Measurements from ENCODE around the gene APC2. TPM values are rescaled to one million over a fixed set of nuclear protein-coding genes. Genes with fewer than 3 reads are reported as not detected.
A peak's percentile ranks its signal among the peaks of the same experiment; 100 is the strongest.

Gene APC2, protein sequence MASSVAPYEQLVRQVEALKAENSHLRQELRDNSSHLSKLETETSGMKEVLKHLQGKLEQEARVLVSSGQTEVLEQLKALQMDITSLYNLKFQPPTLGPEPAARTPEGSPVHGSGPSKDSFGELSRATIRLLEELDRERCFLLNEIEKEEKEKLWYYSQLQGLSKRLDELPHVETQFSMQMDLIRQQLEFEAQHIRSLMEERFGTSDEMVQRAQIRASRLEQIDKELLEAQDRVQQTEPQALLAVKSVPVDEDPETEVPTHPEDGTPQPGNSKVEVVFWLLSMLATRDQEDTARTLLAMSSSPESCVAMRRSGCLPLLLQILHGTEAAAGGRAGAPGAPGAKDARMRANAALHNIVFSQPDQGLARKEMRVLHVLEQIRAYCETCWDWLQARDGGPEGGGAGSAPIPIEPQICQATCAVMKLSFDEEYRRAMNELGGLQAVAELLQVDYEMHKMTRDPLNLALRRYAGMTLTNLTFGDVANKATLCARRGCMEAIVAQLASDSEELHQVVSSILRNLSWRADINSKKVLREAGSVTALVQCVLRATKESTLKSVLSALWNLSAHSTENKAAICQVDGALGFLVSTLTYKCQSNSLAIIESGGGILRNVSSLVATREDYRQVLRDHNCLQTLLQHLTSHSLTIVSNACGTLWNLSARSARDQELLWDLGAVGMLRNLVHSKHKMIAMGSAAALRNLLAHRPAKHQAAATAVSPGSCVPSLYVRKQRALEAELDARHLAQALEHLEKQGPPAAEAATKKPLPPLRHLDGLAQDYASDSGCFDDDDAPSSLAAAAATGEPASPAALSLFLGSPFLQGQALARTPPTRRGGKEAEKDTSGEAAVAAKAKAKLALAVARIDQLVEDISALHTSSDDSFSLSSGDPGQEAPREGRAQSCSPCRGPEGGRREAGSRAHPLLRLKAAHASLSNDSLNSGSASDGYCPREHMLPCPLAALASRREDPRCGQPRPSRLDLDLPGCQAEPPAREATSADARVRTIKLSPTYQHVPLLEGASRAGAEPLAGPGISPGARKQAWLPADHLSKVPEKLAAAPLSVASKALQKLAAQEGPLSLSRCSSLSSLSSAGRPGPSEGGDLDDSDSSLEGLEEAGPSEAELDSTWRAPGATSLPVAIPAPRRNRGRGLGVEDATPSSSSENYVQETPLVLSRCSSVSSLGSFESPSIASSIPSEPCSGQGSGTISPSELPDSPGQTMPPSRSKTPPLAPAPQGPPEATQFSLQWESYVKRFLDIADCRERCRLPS (N-terminal part only)
- total RNA-seq = under 1 TPM; 0.26 to 0.42 TPM
- polyA plus RNA-seq = under 1 TPM in 1 of 2 donors, not detected in 1; 0.03 TPM
- long read RNA-seq, donor 1 = 0 reads
- long read RNA-seq, donor 2, partial matches to known transcripts = 0 of 5 reads
- long read RNA-seq, donor 2, other reads (novel, unspliced or antisense) = 5 of 5 reads

DNA sequence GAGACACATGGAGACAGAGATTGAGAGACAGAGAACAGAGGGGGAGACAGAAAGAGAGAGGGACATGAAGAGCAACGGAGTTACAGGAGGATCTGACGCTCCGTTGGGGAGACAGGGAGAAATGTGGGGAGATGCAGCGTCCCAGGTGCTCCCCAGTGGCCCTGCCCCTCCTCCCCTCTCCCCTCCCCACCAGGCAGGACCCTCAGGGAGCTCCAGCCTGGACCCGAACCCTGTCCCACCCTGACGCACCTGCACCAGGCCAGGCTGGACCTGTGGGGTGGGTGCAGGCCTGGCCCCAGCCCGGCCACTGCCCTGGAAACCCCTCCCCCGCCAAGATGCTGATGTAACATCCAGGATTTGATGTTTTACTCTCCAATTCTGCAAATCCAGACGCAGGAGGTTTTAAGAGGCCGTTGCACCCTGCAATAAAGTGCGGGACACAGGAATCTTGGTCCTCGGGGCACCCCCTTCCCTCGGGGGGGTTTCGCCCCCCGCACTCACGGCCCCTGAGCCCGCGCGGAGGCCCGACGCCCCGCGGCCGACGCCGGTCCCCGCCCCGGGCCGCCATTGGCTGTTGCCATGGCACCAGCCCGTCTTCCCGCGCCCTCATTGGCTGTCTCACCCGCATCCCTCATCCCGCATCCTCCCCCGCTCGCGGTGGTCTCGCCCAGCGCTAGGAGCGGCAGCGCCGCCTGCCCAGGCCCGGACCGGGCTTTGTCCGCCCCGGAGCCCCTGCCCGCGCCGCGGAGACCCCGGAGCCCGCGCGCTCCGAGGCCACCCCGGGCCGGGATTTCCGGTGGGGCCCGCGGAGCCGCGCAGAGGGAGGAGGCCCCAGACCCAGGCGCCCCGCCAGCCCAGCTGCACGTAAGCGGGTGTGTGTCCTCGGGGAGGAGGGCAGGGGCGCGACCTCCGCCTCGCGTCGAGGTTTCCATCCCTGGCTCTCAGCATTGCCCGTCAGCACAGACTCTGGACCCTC lies at the start of gene APC2:
Gene APC2, plus strand, starts transcription at position 655 of the 976 bp plus-strand sequence. CDS start 2,881 bp downstream, outside the sequence.
- intact Hi-C loops (cut with DNase I) = no loop called here
- Histone ChIP-seq H3K4me3 (ENCODE audit: low read length in 2 of 2) (no peak within 1 kb of the TSS), H3K27me3 (ENCODE audit: control insufficient read depth in 1 of 2, insufficient read depth in 2 of 2, low read length in 1 of 2) (no peaks in the 10 kb centered on the region)

DNA sequence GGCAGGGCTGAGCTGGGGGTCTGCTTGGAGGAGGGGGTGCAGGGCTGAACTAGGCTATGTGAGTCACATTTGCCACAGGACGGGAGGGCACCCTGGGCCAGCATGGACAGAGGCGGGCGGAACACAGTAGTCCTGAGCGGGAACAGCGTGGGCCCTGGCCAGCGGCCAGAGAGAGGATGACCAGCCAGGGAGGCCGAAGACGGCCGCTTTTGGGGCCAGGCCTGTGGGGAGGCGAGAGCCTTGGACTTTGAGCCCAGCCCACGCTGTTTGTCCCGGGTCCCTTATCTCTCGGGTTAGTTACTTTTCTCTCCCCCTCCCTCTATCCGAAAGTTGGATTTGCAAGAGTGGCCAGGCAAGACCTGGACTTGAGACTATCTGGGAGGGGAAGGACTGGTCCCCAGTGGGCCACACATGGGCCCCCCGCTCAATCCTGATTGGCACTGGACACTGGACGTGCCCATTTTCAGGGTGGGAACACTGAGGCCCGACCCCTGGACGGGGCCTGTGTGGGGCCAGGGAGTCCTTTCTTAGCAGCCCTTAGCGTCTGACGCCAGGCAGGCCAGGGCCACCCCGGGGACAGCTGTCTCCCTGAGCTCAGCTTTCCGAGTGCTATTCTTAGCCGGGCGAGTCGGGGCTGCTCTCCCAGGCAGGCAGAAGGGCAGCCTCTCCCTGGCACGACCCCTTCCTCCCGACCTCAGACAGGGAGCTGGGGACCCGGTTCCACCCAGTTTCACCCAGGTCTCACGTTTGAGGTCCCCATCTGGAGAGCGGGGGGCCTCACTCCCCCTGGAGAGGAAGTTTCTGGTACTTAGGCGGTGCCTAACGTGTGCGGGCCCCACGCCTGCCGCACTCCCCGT lies 49.4 kb upstream of the APC2 start:
- DNase-seq = peak in 1 of 2 donors; percentile 89
- intact Hi-C loops (cut with DNase I) = loop anchor here in 1 of 2 donors (5.0 kb wide), 1 partner anchor 118 kb away; no protein-coding TSS in a partner anchor
- no peaks in the 10 kb centered on the region for H3K4me1 ChIP-seq (ENCODE audit: control insufficient read depth in 1 of 2, insufficient read depth in 2 of 2, low read length in 2 of 2)

More for the DNA sequence above, at the start of gene APC2:
- ATAC-seq (ENCODE audit: low FRiP score) (no peak), DNase-seq (no peak)
- Histone ChIP-seq H3K27ac (ENCODE audit: low read depth in 1 of 2, low read length in 2 of 2) (no peak within 1 kb of the TSS), H3K4me1 (ENCODE audit: control insufficient read depth in 1 of 2, insufficient read depth in 2 of 2, low read length in 2 of 2) (no peaks in the 10 kb centered on the region), H3K36me3 (ENCODE audit: control insufficient read depth in 1 of 2, insufficient read depth in 2 of 2, low read length in 1 of 2) (no peaks in the 10 kb centered on the region), H3K9me3 (ENCODE audit: control insufficient read depth, low read length) (no peaks in the 10 kb centered on the region)
- WGBS, 2 donors = 4% methylated on average over 74 of the region's 74 CpGs

DNA sequence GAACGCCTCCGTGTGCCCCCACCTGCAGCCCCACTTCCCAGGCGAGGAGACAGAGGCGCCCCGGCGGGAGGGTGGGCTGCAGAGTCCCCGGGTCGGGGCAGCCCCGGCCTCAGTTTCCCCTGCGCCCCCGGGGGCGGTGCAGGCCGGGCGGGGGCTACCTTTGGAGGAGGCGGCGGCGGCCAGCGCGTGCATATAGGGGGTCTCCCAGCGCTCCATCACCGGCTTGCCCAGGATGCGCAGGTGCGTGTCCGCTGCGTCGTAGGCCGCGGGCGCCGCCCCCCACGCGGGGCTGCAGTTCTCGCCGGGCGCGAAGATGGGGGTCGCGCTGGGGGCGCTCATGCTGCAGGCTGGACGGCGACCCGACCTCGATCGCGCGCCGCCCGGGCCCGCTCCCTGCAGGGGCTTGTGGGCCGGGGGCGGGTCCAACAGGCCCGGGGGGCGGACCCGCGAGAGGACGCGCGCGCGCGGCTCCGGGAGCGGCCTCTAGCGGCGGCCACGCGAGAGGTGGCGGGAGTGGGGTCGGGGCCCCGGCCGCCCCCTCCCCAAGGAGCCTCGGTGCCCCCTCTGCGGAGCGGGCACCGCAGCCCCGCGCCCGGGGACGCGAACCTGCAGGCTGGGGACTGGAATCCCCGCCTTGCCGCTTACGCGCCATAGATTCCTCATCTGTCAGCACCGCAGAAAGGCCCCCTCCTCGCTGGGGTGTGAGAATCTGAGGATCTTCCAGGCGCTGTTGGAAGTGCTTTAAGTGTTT lies 48.6 kb upstream of the APC2 start, which contains the start of gene GAMT:
Gene GAMT, minus strand, starts transcription at position 405 of the 751 bp plus-strand sequence. Its CDS starts 66 bp downstream, at position 339.
- ATAC-seq (ENCODE audit: low FRiP score) (peak; percentile 70), DNase-seq (no peak)
- intact Hi-C loops (cut with DNase I) = loop anchor here in 1 of 2 donors (5.0 kb wide), 1 partner anchor 119 kb away; no protein-coding TSS in a partner anchor
- H3K27me3 ChIP-seq (ENCODE audit: control insufficient read depth in 1 of 2, insufficient read depth in 2 of 2, low read length in 1 of 2) = no peaks in the 10 kb centered on the region
- H3K36me3 ChIP-seq (ENCODE audit: control insufficient read depth in 1 of 2, insufficient read depth in 2 of 2, low read length in 1 of 2) = no peaks in the 10 kb centered on the region
- no peaks in the 10 kb centered on the region for H3K9me3 ChIP-seq (ENCODE audit: control insufficient read depth, low read length)
- H3K4me1 ChIP-seq (ENCODE audit: control insufficient read depth in 1 of 2, insufficient read depth in 2 of 2, low read length in 2 of 2) = no peaks in the 10 kb centered on the region
- no peak within 1 kb of the TSS for H3K27ac ChIP-seq (ENCODE audit: low read depth in 1 of 2, low read length in 2 of 2)
- WGBS, 2 donors = 1% methylated on average over 70 to 87 of the region's 87 CpGs
- peak within 1 kb of the TSS; percentile 46 to 58 for H3K4me3 ChIP-seq (ENCODE audit: low read length in 2 of 2)

More for the DNA sequence above, 49.4 kb upstream of the APC2 start:
- Histone ChIP-seq H3K9me3 (ENCODE audit: control insufficient read depth, low read length) (no peaks in the 10 kb centered on the region), H3K27ac (ENCODE audit: low read depth in 1 of 2, low read length in 2 of 2) (no peak overlapping the region), H3K4me3 (ENCODE audit: low read length in 2 of 2) (peak overlapping the region; percentile 46 to 58), H3K27me3 (ENCODE audit: control insufficient read depth in 1 of 2, insufficient read depth in 2 of 2, low read length in 1 of 2) (no peaks in the 10 kb centered on the region), H3K36me3 (ENCODE audit: control insufficient read depth in 1 of 2, insufficient read depth in 2 of 2, low read length in 1 of 2) (no peaks in the 10 kb centered on the region)
- WGBS, 2 donors = 7 to 12% methylated on average over 35 to 36 of the region's 36 CpGs
- ATAC-seq (ENCODE audit: low FRiP score) = peak; percentile 49

DNA sequence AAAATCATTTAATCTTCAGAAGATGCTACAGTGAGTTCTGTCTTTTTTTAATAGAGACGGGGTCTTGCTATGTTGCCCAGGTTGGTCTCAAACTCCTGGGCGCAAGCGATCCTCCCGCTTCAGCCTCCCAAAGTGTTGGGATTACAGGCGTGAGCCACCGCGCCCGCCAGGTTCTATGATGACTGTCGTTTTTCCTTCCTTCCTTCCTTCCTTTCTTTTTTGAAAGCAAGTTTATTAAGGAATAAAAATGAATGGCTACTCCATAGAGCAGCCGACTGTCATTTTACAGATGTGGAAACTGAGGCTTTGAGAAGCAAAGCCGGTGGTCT lies 48.1 kb upstream of the APC2 start:
- intact Hi-C loops (cut with DNase I) = loop anchor here in 1 of 2 donors (5.0 kb wide), 1 partner anchor 120 kb away; no protein-coding TSS in a partner anchor

DNA sequence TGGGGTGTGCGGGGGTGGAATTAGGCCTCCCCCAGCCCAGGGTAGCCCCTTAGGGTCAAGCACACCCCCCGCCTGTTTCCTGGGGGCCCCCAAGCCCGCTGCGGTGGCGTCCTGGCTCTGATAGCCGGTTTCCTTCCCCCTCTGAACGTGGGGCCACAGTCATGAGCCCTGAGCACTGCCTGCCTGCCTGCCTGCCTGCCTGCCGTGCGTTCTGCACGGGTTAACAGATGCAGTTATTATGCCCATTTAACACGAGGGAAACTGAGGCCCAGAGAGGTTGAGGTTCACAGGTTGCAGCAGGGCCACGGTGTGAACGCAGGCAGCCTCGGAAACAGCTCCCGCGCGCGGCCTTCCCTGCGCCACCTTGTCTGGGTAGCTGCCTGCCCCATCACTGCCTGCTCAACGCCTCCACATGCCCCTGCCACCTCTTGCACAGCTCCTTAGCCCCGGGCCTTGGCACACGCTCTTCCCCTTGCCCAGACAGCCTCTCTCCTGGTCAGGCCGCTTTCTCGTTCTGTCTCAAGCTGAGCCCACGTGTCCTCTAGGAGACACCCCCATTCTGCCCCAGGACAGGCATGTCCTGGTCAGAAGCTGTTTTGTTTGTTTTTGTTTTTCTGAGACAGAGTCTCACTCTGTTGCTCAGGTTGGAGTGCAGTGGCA lies 47.4 kb upstream of the APC2 start:
- intact Hi-C loops (cut with DNase I) = loop anchor here in 1 of 2 donors (5.0 kb wide), 1 partner anchor 120 kb away; no protein-coding TSS in a partner anchor

More for the DNA sequence above, 48.1 kb upstream of the APC2 start:
- Histone ChIP-seq H3K4me3 (ENCODE audit: low read length in 2 of 2) (no peak overlapping the region), H3K9me3 (ENCODE audit: control insufficient read depth, low read length) (no peaks in the 10 kb centered on the region), H3K4me1 (ENCODE audit: control insufficient read depth in 1 of 2, insufficient read depth in 2 of 2, low read length in 2 of 2) (no peaks in the 10 kb centered on the region), H3K27ac (ENCODE audit: low read depth in 1 of 2, low read length in 2 of 2) (no peak overlapping the region), H3K36me3 (ENCODE audit: control insufficient read depth in 1 of 2, insufficient read depth in 2 of 2, low read length in 1 of 2) (no peaks in the 10 kb centered on the region), H3K27me3 (ENCODE audit: control insufficient read depth in 1 of 2, insufficient read depth in 2 of 2, low read length in 1 of 2) (no peaks in the 10 kb centered on the region)
- no peak for ATAC-seq (ENCODE audit: low FRiP score)
- no peak for DNase-seq
- WGBS, 2 donors = 64 to 68% methylated on average over 11 of the region's 11 CpGs

DNA sequence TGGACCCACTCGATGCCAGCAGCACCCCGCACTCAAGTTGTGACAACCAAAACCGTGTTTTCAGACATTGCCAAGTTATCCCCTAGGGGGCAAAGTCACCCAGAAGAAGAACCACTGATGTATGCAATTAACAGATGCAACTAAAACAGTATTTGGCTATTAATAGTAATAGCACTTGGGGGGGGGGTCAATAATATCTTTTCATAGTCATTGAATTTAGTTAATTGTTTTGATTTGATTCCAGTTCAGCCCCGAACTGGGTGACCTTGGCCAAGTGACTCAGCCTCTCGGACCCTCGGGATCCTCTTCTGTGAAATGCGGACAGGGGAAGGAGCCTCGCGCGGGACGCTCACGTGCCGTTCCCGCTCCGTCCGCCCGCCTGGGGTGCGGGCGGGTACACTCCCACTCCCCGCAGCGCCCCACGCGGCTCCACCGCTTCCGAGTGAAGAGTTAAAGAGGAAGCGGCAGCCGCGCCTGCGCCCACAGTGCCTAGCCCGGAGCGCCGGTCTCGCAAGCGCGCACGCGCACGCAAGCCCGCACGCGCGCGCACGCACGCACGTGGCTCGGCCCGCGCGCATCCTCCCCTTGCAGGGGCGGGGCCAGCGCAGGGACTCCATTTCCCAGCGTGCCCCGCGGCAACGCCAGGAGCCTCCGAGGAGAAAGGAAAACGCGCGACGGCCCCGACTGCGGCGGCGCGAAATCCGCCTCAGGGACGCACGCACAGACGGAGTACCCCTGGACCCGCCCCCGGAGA lies 43.0 kb upstream of the APC2 start:
- Histone ChIP-seq H3K4me1 (ENCODE audit: control insufficient read depth in 1 of 2, insufficient read depth in 2 of 2, low read length in 2 of 2) (no peaks in the 10 kb centered on the region), H3K36me3 (ENCODE audit: control insufficient read depth in 1 of 2, insufficient read depth in 2 of 2, low read length in 1 of 2) (no peaks in the 10 kb centered on the region), H3K4me3 (ENCODE audit: low read length in 2 of 2) (peak overlapping the region in 1 of 2 donors; percentile 36), H3K9me3 (ENCODE audit: control insufficient read depth, low read length) (no peaks in the 10 kb centered on the region), H3K27me3 (ENCODE audit: control insufficient read depth in 1 of 2, insufficient read depth in 2 of 2, low read length in 1 of 2) (no peaks in the 10 kb centered on the region), H3K27ac (ENCODE audit: low read depth in 1 of 2, low read length in 2 of 2) (peak overlapping the region in 1 of 2 donors; percentile 6)
- DNase-seq = peak; percentile 99 to 100
- WGBS, 2 donors = 1% methylated on average over 64 to 72 of the region's 72 CpGs
- ATAC-seq (ENCODE audit: low FRiP score) = peak; percentile 95
- intact Hi-C loops (cut with DNase I) = no loop called here

More for the DNA sequence above, 47.4 kb upstream of the APC2 start:
- H3K36me3 ChIP-seq (ENCODE audit: control insufficient read depth in 1 of 2, insufficient read depth in 2 of 2, low read length in 1 of 2) = no peaks in the 10 kb centered on the region
- no peak overlapping the region for H3K27ac ChIP-seq (ENCODE audit: low read depth in 1 of 2, low read length in 2 of 2)
- H3K9me3 ChIP-seq (ENCODE audit: control insufficient read depth, low read length) = no peaks in the 10 kb centered on the region
- no peak overlapping the region for H3K4me3 ChIP-seq (ENCODE audit: low read length in 2 of 2)
- 63 to 65% methylated on average over 24 to 25 of the region's 25 CpGs for WGBS, 2 donors
- ATAC-seq (ENCODE audit: low FRiP score) (no peak), DNase-seq (no peak)
- H3K27me3 ChIP-seq (ENCODE audit: control insufficient read depth in 1 of 2, insufficient read depth in 2 of 2, low read length in 1 of 2) = no peaks in the 10 kb centered on the region
- H3K4me1 ChIP-seq (ENCODE audit: control insufficient read depth in 1 of 2, insufficient read depth in 2 of 2, low read length in 2 of 2) = no peaks in the 10 kb centered on the region

Measured in aorta (tissue), 5 donors.